Hematopoietic multipotent progenitor cell treated with erythropoietin and hydrocortisone succinate and interleukin-3 and kit ligand, for 8 days (in vitro differentiated cells): ENCODE data around the gene MMP24.
"Not testable (repeated sequence)": the region's sequence is repeated elsewhere in the genome, so short reads cannot be mapped to it uniquely, and the experiment has no call there.

Experiments used
- DNase-seq: peaks from one replicate; pipeline ENCODE4 v3.0.0-alpha.2; 2015

The MMP24 gene

DNA sequence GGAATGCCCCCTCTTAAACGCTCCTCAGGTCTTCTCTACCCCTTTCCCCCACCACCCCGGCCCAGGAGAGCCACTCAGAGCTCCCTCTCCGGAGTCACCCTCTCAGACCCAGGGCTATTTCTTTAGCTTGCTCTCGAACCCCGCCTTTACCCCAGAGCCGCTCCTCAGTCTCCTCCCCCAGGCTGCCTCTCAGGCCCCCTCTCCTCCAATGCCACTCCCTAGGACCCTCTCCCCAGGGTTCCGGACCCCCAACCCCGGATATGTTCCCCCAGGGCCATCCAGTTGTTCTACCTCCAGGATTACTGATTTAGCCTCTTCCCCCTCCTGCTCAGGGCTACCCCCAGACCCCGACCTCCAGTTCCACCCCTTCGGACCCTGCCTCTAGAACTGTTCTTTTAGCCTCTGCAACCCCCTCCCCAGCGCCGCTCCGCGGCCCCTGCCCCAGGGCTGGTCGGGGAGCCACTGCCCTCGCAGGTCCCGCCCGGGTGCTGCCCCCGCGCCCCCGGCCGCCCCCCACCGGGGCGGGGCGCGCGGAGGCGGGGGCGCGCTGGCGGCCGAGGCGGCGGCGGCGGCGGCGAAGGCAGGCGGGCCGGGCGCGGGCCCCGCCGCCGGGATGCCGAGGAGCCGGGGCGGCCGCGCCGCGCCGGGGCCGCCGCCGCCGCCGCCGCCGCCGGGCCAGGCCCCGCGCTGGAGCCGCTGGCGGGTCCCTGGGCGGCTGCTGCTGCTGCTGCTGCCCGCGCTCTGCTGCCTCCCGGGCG, at the start of gene MMP24:
MMP24 (plus strand) TSS at position 565 of the 758 bp plus-strand sequence; CDS start at position 614, 49 bp downstream.
- no peak for DNase-seq

DNA sequence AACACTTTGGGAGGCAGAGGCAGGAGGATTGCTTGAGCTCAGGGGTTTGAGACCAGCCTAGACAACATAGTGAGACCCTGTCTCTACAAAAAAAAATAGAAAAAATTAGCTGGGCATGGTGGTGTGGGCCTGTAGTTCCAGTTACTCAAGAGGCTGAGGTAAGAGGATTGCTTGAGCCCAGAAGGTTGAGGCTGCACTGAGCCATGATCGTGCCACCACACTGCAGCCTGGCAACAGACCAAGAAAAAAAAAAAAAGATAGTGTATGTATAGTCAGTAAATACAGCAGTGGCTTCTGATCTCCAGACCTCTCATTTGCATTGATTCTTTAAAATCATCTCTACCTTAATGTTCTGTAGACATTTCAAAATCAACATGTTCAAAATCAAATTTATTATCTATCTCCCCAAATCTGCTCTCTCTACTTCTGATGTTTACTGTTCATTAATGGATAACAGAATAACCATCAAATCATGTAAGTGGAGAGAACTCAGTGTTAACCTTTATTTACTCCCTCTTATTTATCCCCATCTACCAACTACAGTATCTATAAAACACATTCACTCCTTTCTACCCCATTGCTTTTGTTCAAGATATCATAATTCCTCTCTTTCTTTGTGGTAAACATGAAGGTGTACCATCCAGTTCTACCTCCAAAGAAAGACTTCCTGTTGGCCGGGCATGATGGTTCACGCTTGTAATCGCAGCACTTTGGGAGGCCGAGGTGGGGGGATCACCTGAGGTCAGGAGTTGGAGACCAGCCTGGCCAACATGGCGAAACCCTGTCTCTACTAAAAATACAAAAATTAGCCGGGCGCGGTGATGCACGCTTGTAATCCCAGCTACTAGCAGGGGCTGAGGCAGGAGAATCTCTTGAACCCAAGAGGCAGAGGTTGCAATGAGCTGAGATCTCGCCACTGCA, 46.9 kb upstream of the MMP24 start:
- DNase-seq: peak; percentile 43

DNA sequence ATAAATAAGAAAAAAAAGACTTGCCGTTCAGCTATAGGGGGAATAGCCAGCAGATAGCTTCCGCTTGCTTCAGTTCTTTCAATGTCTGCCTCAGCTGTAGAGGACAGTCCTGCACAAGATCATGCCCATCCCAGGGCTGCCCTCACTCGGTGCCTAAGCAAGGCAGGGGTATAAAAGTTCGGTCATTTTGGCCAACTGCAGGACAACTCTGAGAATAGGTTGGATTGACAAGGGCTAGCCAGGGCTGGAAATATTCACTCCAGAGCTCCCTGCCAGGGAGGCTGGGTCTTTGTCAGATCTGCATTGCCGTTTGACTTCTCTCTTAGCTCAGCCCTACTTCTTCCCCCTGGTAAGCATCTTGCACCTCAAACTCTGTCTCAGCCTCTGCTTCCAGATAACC, 46.2 kb upstream of the MMP24 start:
- DNase-seq: no peak

DNA sequence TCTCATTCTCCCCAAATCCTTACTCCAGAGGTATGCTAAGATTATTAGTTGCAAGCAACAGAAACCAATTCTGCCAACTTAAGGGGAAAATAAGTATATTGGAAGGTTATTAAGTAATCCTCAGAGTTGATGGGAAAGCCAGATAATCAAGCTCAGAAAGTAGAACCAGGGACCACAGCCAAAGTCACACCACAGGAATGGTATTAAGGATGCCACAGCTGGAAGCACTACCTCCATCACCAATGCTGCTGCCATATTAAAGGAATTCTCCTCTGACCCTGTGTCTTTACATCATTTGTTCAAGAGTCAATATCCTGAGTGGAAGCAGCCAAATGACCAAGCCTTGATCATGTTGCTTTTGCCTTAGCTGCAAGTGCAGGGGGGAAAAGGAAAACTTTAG, 44.8 kb upstream of the MMP24 start:
- DNase-seq: no peak

DNA sequence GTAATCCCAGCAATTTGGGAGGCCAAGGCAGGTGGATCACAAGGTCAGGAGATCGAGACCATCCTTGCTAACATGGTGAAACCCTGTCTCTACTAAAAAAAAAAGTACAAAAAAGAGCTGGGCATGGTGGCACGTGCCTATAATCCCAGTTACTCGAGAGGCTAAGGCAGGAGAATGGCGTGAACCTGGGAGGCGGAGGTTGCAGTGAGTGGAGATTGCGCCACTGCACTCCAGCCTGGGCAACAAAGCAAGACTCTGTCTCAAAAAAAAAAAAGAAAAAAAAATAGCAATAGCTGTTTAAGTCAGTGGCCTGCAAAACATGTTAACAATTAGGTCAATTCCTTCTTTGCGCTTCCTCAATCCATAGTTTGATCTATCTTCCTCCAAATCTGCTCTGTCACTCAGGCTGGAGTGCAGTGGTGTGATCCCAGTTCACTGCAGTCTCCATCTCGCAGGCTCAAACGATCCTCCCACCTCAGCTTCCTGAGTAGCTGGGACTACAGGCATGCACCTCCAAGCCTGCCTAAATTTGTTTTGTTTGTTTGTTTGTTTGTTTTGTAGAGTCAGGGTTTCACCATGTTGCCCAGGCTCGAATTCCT, 39.7 kb upstream of the MMP24 start:
- DNase-seq: not testable (repeated sequence)

DNA sequence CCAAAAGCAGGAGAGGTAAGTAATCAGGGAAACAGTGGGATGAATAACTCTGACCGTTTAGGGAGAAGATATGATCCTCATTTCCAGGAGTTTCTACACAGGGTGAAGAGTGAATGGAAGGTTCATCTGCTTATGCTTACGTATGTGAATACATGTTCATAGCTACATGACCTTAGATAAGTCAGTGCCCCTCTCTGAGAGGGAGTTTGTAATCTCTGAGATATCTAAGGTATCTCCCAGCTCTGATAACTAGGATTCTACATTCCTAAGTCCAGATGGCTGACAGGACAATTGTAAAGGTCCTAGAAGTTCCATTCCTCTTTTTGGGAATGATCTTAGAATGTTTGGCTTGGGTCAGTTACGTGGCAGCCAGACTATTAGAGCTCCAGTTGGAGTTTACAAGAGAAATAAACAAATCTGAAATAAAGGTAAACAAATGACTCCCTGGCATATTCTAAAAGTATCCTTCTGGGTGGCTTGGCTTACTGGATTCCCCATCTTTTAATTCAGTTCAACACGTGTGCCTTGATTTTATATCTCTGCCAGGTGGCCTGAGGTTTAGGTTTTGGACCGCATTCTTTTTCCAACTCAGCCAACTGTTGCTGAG, 38.8 kb upstream of the MMP24 start:
- no peak for DNase-seq

DNA sequence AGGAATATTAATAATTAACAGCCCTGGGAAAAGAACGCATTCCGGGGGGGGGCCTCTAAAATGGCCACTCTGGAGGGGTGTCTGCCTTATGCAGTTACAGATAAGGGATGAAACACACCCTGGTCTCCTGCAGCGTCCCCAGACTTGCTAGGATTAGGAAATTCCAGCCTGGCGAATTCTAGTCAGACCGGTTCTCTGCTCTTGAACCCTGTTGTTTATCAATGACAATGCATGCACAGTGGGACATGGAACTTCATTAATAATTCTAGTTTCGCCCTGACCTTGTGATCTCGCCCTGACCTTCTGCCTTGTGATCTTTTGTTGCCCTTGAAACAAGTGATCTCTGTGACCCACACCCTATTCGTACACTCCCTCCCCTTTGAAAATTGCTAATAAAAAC, 37.3 kb upstream of the MMP24 start:
- DNase-seq: not testable (repeated sequence)

DNA sequence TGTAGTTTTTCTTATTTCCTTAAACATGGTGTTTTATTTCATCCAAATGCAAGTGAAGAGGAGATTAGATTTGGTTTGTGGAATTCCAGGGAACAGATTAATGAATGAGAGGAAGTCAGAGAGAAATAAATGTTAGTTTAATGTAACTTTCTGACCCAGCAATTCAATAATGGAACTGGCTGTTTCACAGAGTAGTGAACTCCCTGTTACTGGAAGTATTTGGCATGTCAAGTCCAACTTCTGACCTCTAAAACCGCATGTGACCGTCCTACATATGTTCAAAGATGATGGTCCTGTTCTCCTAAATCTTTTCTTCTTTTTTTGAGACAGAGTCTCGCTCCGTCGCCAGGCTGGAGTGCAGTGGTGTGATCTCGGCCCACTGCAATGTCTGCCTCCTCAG, 35.9 kb upstream of the MMP24 start:
- DNase-seq: no peak

DNA sequence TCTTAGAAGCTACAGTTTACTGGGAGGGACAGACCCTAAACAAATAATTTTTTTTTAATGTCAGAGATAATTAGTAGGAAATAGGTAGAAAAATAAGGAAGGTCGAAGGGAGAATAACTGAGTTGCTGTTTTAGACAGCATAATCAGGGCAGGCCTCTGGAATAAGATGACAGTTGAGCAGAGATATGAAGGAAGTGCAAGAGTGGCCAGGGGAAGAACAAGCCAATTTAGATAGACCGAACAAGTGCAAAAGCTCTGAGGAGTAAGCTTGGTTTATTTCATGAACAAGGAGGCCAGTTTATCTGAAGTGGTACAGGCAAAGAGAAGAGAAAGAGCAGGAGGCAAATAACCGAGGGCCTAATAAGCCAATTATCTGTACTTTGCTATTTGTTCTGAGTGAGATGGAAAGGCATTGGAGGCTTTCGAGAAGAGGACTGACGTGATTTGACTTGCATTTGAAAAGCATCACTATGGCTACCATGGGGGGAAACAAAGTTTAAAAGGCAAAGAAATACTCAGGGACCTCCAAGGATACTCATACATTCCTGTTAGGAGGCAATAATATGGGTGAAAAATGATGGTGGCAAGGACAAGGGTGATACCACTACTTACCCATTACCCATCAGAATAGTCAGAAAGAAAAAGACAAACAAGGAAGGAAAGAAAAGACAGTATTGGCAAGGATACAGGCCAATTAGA, 34.9 kb upstream of the MMP24 start:
- peak; percentile 41 for DNase-seq

DNA sequence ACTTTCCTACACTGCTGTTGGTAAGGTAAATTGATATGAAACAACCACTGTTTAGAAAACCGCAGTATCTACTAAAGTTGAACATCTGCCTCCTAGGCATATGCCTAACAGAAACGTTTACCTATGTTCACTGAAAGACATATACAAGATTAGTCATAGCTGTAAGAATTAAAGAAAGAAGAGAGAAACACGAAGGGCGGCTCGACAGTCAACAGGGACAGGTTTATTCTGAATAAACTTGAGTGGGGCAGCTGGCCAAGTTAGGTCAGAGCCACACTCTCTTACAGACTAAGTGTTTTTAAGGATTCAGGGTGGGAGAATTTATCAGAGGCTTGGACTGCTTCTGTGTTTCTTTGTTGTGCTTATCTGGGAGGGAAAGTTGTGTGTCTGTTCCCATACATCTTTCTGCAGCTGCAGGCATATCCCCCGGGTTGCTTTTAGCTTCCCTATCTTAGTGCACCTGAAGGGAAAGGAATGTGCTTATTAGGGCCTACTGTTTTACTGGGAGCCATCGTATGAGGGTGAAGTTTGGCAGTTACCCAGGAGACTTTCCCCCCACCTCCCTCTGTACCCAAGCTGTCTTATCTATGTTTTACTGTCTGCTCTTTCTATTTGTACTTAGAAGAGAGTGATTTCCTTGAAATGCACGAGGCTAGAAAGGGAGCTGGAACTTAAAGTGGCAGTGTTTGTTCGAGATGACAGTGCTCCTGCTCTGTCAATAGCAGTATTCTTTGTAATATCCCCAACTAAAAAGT, 34.2 kb upstream of the MMP24 start:
- DNase-seq: peak; percentile 95

DNA sequence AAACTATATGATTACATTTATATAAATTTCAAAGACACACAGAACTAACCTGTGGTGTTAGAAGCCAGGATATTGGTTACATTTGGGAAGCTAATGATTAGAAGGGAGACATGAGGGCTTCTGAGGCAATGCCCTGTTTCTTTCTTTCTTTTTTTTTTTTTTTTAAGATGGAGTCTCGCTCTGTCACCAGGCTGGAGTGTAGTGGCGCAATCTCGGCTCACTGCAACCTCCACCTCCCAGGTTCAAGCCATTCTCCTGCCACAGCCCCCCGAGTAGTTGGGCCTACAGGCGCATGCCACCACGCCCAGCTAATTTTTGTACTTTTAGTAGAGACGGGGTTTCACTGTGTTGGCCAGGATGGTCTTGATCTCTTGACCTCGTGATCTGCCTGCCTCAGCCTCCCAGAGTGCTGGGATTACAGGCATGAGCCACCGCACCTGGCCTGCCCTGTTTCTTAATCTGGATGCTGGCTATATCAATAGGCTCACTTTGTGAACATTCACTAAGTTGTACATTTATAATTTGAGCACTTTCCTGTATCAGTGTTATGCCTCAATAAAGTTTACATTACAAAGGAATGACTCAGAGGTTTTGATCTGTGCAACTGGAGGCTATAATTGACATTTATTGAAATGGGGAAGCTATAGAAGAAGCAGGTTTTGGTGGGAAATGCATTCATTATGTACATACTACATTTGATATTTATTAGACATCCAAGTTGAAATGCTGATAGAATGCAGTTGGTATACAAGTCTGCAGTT, 33.3 kb upstream of the MMP24 start:
- not testable (repeated sequence) for DNase-seq

DNA sequence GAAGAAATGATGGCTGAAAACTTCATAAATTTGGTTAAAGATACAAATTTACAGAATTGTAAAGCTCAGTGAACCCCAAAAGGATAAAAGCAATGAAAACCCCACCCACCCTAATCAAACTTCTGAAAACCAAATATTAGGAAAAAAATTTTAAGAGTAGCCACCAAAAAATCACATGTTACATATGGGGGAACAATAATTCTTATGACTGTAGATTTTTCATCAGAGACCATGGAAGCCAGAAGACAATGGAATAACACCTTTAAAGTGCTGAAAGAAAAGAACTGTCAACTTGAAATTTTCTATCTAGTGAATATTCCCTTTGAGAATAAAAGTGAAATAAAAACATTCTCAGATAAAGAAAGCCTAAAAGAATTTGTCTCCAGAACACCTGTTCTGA, 30.2 kb upstream of the MMP24 start:
- DNase-seq: peak; percentile 52

DNA sequence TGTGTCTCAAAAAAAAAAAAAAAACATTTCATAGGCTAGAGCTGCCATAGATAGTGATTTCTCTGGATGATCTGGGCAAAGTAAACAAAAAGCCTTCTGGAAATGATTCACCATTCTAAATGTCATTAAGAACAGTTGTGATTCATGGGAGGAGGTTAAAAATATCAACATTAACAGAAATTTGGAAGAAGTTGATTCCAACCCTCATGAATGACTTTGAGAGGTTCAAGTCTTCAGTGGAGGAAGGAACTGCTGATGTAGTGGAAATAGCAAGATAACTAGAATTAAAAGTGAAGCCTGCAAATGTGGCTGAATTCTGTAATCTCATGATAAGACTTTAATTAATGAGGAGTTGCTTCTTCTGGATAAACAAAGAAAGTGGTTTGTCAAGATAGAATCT, 26.8 kb upstream of the MMP24 start:
- DNase-seq: peak; percentile 51

DNA sequence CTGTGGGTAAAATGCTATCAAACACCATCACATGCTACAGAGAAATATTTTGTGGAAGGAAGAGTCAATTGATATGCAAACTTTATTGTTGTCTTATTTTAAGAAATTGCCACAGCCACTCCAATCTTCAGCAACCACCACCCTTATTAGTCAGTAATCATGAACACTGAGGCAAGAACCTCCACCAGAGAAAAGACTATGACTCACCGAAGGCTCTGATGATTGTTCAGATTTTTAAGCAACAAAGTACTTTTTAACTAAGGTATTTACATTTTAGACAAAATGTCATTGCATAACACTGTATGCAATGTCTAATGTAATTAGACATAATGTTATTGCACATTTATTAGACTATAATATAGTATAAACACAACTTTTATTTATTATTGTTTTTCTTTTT, 26.2 kb upstream of the MMP24 start:
- DNase-seq: peak; percentile 34

DNA sequence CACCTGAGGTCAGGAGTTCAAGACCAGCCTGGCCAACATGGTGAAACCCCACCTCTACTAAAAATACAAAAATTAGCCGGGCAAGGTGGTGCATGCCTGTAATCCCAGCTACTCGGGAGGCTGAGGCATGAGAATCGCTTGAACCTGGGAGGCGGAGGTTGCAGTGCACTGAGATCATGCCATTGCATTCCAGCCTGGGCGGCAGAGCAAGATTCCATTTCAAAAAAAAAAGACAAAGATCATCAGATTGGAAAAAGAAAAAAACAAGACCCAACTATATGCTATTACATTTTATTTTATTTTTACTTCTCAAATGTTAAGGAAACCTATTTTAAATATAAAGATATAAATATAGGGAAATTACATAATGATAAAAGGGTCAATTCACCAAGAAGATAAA, 25.0 kb upstream of the MMP24 start:
- DNase-seq: not testable (repeated sequence)

DNA sequence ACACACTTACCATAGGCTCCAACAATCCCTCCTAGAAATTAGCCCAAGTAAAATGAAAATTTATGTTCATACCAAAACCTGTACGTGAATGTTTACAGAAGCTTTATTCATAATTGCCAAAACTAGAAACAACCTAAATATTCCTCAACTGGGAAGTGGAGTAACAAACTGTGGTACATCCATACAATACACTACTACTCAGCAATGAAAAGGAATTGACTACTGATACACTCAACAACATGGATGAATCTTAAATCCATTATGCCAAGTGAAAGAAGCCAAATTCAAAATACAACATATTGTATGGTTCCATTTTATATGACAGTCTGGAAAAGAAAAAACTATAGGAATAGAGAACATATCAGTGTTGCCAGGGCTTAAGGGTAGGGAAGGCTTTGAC, 19.7 kb upstream of the MMP24 start:
- no peak for DNase-seq

DNA sequence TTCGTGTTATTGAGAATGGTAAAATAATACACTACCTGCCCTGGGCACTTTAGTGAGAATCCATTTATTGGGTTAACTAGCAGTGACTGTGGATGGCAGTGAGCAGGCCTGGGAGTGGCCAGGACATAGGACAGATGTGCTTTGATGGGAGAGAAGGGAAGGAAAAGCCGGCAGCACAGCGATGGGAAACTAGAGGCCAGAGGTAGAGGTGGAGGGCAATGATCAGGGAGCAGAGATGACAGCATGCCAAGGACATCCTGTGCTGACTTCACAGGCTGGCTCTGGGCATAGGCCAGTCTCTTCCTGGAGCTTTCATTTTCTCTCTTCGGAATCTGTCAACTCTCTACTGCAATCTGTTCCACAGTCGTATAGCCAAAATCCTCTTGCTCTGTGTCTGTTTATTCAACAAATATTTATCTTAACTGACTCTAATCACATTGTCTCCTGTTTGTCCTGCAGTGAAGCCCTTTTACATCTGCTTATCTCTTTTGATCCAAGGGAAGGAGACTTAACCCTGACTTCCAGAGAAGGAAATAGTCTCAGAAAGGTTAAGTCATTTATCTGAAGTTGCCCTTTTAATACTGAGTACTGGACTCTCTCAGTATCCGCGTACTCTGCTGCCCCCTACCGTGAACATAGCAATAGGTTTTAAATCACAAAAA, 18.4 kb upstream of the MMP24 start:
- DNase-seq: peak; percentile 89

DNA sequence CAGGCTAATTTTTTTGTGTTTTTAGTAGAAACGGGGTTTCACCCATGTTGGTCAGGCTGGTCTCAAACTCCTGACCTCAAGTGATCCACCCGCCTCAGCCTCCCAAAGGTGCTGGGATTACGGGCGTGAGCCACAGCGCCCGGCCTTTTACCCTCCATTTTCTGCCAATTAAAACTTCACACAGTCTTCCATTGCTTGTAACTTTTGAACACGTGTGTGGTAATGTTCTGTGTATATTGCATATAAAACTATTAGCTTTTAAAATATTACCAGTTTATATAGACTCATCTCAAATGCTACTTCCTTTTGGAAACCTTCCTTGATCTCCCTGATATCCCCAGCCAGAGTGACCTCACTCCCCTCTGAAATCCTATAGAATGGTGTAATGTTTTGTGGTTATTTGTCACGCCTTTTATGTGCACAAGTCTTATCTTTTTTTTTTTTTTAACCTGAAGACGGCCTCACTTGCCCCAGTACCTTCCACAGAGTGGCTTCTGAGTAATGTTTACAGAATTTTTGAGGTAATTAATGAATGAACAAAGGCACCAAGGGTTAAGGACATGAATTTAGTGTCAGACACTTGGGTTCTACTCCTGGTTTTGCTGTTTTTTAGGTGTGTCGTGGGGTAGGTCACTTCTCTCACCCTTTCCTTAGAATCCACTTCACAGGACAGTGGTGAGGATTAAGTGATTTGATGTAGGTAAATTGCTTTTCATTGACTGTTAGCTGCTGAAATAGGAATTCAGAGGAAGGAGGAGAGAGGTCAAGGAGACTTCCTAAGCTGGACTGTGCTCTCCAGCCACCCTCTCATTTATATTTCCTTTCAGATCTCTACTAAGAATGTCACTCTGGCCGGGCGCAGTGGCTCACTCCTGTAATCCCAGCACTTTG, 11.2 kb upstream of the MMP24 start:
- peak; percentile 27 for DNase-seq

DNA sequence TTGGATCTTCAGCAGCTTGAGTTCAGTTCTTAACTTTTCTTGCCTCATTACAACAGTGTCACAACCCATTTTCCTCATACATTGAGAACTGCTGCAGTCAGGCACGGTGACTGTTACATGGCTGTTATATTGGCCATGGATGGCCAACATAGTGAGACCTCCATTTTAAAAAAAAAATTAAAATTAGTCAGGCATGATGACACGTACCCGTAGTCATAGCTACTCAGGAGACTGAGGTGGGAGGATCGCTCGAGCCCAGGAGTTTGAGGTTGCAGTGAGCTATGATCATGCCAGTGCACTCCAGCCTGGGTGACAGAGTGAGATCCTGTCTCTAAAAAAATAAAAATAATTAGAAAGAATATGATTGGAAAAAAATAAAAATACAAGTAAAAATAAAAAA, 9.9 kb upstream of the MMP24 start:
- DNase-seq: no peak
